Thoracic aorta (tissue), 2 donors: Measurements from ENCODE around the gene TNS2. TPM values are rescaled to one million over a fixed set of nuclear protein-coding genes. Genes with fewer than 3 reads are reported as not detected.
"Not testable (repeated sequence)": the region's sequence is repeated elsewhere in the genome, so short reads cannot be mapped to it uniquely, and the experiment has no call there.

Experiments
- ATAC-seq: fragments of 150-250 bp; one replicate; pipeline ENCODE4 v1.8.0; 2017; ENCODE audit warnings: low read depth; ENCODE audit not compliant: insufficient number of reproducible peaks, low FRiP score
- DNase-seq: peaks from one replicate; pipeline ENCODE4 v3.0.0-alpha.2; 2020; ENCODE audit warnings: low spot score
- H3K27ac ChIP-seq, 2 donors: fragments of 200-600 bp; sonication (generic); 1 replicate in 1 of 2; 2 replicates in 1 of 2; pipeline ENCODE4 v1.5.1; 2016; ENCODE audit warnings: mild to moderate bottlenecking in 2 of 2, moderate library complexity in 2 of 2
- H3K27me3 ChIP-seq: fragments of 200-600 bp; sonication (generic); replicated peaks from 2 replicates; pipeline ENCODE4 v1.6.0; 2016; ENCODE audit warnings: mild to moderate bottlenecking; ENCODE audit not compliant: insufficient read depth
- H3K36me3 ChIP-seq: fragments of 200-600 bp; sonication (generic); one replicate; pipeline ENCODE4 v1.5.1; 2016
- H3K4me1 ChIP-seq, 2 donors: fragments of 200-600 bp; sonication (generic); 1 replicate in 1 of 2; 2 replicates in 1 of 2; pipeline versions ENCODE4 v1.5.1 to v1.6.0; 2016; ENCODE audit warnings: low read depth in 2 of 2, mild to moderate bottlenecking in 1 of 2; ENCODE audit not compliant: control insufficient read depth in 1 of 2
- H3K4me3 ChIP-seq: fragments of 200-600 bp; sonication (generic); 2 replicates; pipeline ENCODE4 v1.5.1; 2016; ENCODE audit warnings: mild to moderate bottlenecking
- H3K9me3 ChIP-seq: fragments of 200-600 bp; sonication (generic); 2 replicates; pipeline ENCODE4 v1.5.1; 2016
- total RNA-seq, 2 donors: library from RNA; depleted of rRNA; stranded (reverse); fragments of >200 nt; gene quantifications; one replicate each; pipeline versions ENCODE4 v1.1.0 to v1.2.3, GENCODE V29; 2016
- TF ChIP-seq, protein P1 (sequence below): fragments of 200-600 bp; sonication (generic); IDR thresholded peaks from one replicate; pipeline ENCODE4 v1.5.1; 2019; ENCODE audit warnings: antibody characterized with exemption

Gene TNS2
- total RNA-seq, 2 donors from 2014 or later: 292 to 307 TPM

DNA sequence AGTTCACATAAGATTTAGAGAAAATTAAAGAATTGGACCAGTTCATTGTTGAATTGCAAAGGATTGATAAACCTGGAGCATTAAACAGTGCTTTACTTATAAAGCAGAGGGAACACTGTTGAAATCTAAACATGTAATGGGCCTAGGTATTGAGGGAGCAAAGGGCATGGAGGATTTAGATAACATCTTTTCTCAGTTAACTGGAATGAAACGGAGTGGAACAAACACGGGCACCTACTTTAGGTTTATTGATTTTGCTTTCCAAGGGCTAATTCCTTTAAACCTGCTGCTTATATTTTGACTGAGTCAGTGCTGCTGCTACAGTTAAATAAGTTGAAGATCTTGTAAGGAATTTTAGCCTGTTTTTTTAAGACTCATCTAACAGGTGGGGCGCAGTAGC, 38.0 kb upstream of the TNS2 start:
- TF ChIP-seq, protein P1, sequence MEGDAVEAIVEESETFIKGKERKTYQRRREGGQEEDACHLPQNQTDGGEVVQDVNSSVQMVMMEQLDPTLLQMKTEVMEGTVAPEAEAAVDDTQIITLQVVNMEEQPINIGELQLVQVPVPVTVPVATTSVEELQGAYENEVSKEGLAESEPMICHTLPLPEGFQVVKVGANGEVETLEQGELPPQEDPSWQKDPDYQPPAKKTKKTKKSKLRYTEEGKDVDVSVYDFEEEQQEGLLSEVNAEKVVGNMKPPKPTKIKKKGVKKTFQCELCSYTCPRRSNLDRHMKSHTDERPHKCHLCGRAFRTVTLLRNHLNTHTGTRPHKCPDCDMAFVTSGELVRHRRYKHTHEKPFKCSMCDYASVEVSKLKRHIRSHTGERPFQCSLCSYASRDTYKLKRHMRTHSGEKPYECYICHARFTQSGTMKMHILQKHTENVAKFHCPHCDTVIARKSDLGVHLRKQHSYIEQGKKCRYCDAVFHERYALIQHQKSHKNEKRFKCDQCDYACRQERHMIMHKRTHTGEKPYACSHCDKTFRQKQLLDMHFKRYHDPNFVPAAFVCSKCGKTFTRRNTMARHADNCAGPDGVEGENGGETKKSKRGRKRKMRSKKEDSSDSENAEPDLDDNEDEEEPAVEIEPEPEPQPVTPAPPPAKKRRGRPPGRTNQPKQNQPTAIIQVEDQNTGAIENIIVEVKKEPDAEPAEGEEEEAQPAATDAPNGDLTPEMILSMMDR: no peak
- H3K4me3 ChIP-seq: no peak overlapping the region
- no peak overlapping the region for H3K27ac ChIP-seq
- ATAC-seq (no peak), DNase-seq (no peak)
- H3K27me3 ChIP-seq: no peaks in the 10 kb centered on the region
- H3K36me3 ChIP-seq: peaks cover 8% of the 10 kb centered on the region
- no peaks in the 10 kb centered on the region for H3K9me3 ChIP-seq
- H3K4me1 ChIP-seq: peaks cover 27 to 47% of the 10 kb centered on the region in 2 donors

DNA sequence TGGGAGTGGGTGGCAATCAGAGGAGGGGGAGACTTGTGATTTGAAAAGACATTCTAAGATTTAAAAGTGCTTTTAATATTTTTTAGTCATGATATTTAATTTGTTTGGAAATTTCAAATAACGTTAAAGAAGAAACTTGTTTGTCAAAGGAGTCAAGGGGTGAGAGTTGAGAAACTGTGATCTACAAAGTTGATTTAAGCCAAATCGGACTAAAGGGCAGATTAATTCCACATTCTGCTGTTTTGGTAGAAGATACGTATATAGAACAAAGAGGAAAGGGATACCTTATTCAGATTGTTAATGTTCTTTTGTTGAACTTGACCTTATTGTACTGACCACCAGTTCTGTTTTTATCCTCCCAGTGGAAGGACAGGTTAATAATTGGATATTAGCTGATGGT, 36.9 kb upstream of the TNS2 start:
- Histone ChIP-seq H3K36me3 (peaks cover 16% of the 10 kb centered on the region), H3K4me3 (no peak overlapping the region), H3K27me3 (no peaks in the 10 kb centered on the region), H3K27ac (no peak overlapping the region), H3K4me1 (peaks cover 21 to 37% of the 10 kb centered on the region in 2 donors), H3K9me3 (no peaks in the 10 kb centered on the region)
- DNase-seq: no peak
- TF ChIP-seq, protein P1: no peak
- ATAC-seq: no peak

DNA sequence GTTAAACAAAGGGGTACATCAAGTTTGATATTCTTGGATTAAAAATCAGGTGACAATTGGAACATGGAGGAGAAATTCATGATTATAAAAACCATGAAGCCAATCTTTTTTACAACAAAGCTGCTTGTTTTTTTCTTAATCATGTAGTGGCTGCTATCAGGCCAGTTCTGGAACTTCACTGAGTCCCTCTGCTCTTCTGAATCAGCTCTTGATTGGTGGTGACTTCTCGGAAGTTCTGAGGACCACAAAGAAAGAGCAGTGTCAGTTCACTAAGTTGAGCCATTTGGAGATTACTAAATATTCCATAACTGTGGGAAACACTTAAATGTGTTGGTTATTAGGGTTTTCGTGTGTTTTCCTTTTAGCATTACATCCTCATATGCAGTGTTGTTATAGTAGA, 35.2 kb upstream of the TNS2 start:
- Histone ChIP-seq H3K27me3 (no peaks in the 10 kb centered on the region), H3K27ac (no peak overlapping the region), H3K4me3 (no peak overlapping the region), H3K4me1 (peaks cover 3 to 19% of the 10 kb centered on the region in 2 donors), H3K36me3 (peaks cover 31% of the 10 kb centered on the region), H3K9me3 (no peaks in the 10 kb centered on the region)
- ATAC-seq (no peak), DNase-seq (no peak)
- TF ChIP-seq, protein P1: no peak

DNA sequence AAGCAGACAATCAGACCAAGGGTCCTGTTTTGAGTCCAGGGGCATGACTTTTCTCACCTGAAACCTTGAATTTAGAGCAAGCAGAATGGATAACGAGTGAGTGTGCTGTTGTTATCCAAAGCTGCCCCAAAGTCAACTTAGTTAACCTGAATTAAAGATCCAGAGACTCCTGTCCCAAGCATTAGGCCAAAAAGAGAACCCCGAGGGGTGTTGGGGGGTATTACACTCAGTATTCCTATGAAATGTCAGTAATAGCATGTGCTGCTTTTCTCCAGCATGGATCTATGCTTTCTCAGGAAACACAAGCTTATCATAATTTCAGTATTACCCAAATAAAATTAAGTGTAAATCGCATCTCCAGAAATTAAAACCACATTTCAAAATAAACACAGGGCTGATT, 24.6 kb upstream of the TNS2 start:
- Histone ChIP-seq H3K27me3 (no peaks in the 10 kb centered on the region), H3K4me3 (no peak overlapping the region), H3K9me3 (no peaks in the 10 kb centered on the region), H3K36me3 (peaks cover 82% of the 10 kb centered on the region), H3K27ac (no peak overlapping the region), H3K4me1 (no peaks in the 10 kb centered on the region)
- TF ChIP-seq, protein P1: no peak
- DNase-seq (no peak), ATAC-seq (no peak)

DNA sequence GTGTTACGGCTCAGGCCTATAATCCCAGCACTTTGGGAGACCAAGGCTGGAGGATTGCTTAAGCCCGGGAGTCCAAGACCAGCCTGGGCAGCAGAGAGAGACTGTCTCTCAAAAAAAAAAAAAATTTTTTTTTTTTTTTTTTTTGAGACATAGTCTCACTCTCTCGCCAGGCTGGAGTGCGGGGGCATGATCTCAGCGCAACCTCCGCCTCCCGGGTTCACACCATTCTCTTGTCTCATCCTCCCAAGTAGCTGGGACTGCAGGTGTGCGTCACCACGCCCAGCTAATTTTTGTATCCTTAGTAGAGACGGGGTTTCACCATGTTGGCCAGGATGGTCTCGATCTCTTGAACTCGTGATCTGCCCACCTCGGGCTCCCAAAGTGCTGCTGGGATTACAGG, 22.9 kb upstream of the TNS2 start:
- not testable (repeated sequence) for H3K27ac ChIP-seq, ATAC-seq, DNase-seq, H3K9me3 ChIP-seq, H3K27me3 ChIP-seq, H3K4me1 ChIP-seq, H3K4me3 ChIP-seq
- peaks cover 75% of the 10 kb centered on the region for H3K36me3 ChIP-seq

DNA sequence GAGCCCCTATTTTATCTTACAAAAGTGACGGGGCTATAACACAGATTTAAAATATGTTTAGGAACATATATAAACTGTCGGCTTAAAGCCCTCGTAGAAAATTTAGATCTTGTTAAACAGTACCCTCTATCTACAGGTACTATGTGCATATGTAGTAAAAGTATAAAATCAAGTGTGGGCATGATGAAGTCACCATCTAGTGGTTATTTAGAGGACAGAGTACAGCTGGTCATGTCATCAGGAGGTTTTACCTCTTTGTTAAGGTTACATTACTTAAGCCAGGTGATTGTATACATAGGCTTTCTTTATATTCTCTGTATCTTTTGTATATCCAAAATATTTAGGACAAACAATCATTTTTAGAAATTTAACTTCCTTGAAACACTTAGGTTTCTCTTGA, 18.2 kb upstream of the TNS2 start:
- no peaks in the 10 kb centered on the region for H3K9me3 ChIP-seq
- H3K36me3 ChIP-seq: peaks cover 65% of the 10 kb centered on the region
- TF ChIP-seq, protein P1: no peak
- DNase-seq (no peak), ATAC-seq (no peak)
- no peak overlapping the region for H3K27ac ChIP-seq
- no peak overlapping the region for H3K4me3 ChIP-seq
- no peaks in the 10 kb centered on the region for H3K4me1 ChIP-seq
- H3K27me3 ChIP-seq: no peaks in the 10 kb centered on the region

DNA sequence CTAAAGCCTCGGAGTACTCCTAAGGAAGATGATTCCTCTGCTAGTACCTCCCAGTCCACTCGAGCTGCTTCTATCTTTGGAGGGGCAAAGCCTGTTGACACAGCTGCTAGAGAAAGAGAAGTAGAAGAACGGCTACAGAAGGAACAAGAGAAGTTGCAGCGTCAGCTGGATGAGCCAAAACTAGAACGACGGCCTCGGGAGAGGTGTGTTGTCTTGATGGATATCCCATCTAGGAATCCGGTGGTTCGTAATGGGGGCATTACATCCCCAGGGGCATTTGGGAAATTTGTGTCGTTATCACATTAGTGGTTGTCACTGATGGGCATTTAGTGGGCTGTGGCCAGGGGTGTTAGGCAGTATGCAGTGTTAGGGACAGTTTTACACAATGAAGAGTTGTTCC, 16.0 kb upstream of the TNS2 start:
- H3K4me3 ChIP-seq, H3K9me3 ChIP-seq, ATAC-seq, H3K27ac ChIP-seq, H3K27me3 ChIP-seq, H3K4me1 ChIP-seq, DNase-seq: not testable (repeated sequence)
- H3K36me3 ChIP-seq: peaks cover 65% of the 10 kb centered on the region
